A549 (cell line): ENCODE results near the gene CSRP2.

Source experiments
- EP300 ChIP-seq, 2 experiments: fragments of >200 bp; sonication (Bioruptor Twin); formaldehyde crosslinking; IDR thresholded peaks; 2 replicates in 1 of 2; 3 replicates in 1 of 2; pipeline ENCODE4 v1.6.1; 2016 to 2017
- FOSB ChIP-seq: fragments of 250-450 bp; sonication (Bioruptor Pico); IDR thresholded peaks from 2 replicates; pipeline ENCODE4 v1.5.0; 2020; ENCODE audit warnings: mild to moderate bottlenecking, moderate library complexity
- POLR2A ChIP-seq: IDR thresholded peaks from 2 replicates; pipeline ENCODE4 v1.6.1; 2012; ENCODE audit warnings: mild to moderate bottlenecking, low read length
- POLR2AphosphoS2 ChIP-seq: conservative IDR thresholded peaks from 2 replicates; pipeline ENCODE4 v1.6.1; 2012; ENCODE audit warnings: low read length, improper control_type of control experiment, inconsistent platforms
- RAD21 ChIP-seq, 2 experiments: fragments of >200 bp in 1 of 2; sonication (Bioruptor Twin) in 1 of 2; formaldehyde crosslinking in 1 of 2; IDR thresholded peaks in 1 of 2; conservative IDR thresholded peaks in 1 of 2; 2 replicates in 1 of 2; 3 replicates in 1 of 2; pipeline ENCODE4 v1.6.1; 2012 to 2018; ENCODE audit warnings: inconsistent platforms in 1 of 2

DNA sequence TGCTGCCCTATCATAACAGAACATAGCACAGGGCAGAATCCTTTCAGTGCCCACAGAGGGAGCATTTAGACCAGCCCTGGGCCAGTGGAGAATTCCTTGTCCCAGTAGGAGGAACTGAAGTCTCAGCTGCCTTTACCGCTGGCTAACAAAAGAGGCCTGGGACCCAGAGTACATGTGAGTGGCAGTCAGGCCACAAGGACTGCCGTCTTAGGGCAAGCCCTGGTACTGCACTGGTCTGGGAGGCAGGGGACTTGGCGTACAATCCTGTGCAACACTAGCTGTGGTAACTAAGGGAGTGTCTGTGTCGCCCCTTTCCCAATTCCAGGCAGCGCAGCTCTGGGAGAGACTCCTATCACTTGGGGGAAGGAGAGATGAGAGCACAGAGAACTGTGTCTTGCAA, 17.0 kb upstream of the CSRP2 start:
- TF ChIP-seq EP300 (IDR thresholded peaks at IDR 0.05) (no peak), FOSB (CRISPR knock-in tag) (no peak), POLR2AphosphoS2 (no peak), RAD21 (conservative IDR thresholded peaks at IDR 0.05 in 1 of 2, IDR thresholded peaks at IDR 0.05 in 1 of 2) (no peak), POLR2A (no peak)
